HepG2 (cell line): ENCODE data around the gene ENC1. TPM values are rescaled to one million over a fixed set of nuclear protein-coding genes. Genes with fewer than 3 reads are reported as not detected.

Source experiments
- BCL6 ChIP-seq: IDR thresholded peaks from 2 replicates; pipeline ENCODE4 v1.6.1; 2016; ENCODE audit warnings: missing genetic modification reagents, missing compliant biosample characterization
- HNF4A ChIP-seq: sonication (generic); formaldehyde crosslinking; IDR thresholded peaks from 2 replicates; pipeline ENCODE4 v1.4.0; 2020; ENCODE audit warnings: missing genetic modification reagents
- KLF13 ChIP-seq: sonication (generic); formaldehyde crosslinking; IDR thresholded peaks from 2 replicates; pipeline ENCODE4 v1.4.0; 2020; ENCODE audit warnings: mild to moderate bottlenecking, missing genetic modification reagents
- NONO ChIP-seq, 2 experiments: fragments of 450-650 bp in 1 of 2; sonication (generic) in 1 of 2; formaldehyde crosslinking in 1 of 2; IDR thresholded peaks in 1 of 2; conservative IDR thresholded peaks in 1 of 2; 2 replicates each; pipeline versions ENCODE4 v1.6.1 to v1.8.0; 2017 to 2022; ENCODE audit warnings: mild to moderate bottlenecking in 1 of 2, missing genetic modification reagents in 1 of 2, moderate library complexity in 1 of 2
- PHF8 ChIP-seq: sonication (generic); formaldehyde crosslinking; IDR thresholded peaks from 2 replicates; pipeline ENCODE4 v1.5.0; 2020; ENCODE audit warnings: missing genetic modification reagents
- POLR2G ChIP-seq: fragments of 200-400 bp; formaldehyde crosslinking; IDR thresholded peaks from 2 replicates; pipeline ENCODE4 v1.6.1; 2018; ENCODE audit warnings: mild to moderate bottlenecking, low read depth, low read length, moderate library complexity
- RBFOX2 ChIP-seq: fragments of 200-400 bp; formaldehyde crosslinking; IDR thresholded peaks from 2 replicates; pipeline ENCODE4 v1.6.1; 2017; ENCODE audit warnings: low read depth, mild to moderate bottlenecking, low read length
- SKI ChIP-seq: fragments of 450-650 bp; IDR thresholded peaks from one replicate; pipeline ENCODE4 v1.6.1; 2018; ENCODE audit warnings: mild to moderate bottlenecking; ENCODE audit not compliant: partially characterized antibody
- SSRP1 ChIP-seq: IDR thresholded peaks from 2 replicates; pipeline ENCODE4 v1.6.1; 2016; ENCODE audit warnings: control low read depth
- ZFYVE20 ChIP-seq: sonication (generic); formaldehyde crosslinking; IDR thresholded peaks from 2 replicates; pipeline ENCODE4 v1.8.0; 2023; ENCODE audit warnings: low read depth, mild to moderate bottlenecking, moderate library complexity, missing genetic modification reagents, borderline replicate concordance
- ZNF644 ChIP-seq: IDR thresholded peaks from 2 replicates; pipeline ENCODE4 v1.6.1; 2016; ENCODE audit warnings: low read depth
- polyA plus RNA-seq, 8 experiments: library from polyadenylated mRNA; depleted of rRNA in 3 of 8; stranded (reverse) in 7 of 8; unstranded in 1 of 8; fragments of >200 nt; fragmentation: Illumina TruSeq in 4 of 8; extraction: Trizol in 4 of 8; gene quantifications; 2 replicates each; pipeline versions ENCODE4 v1.2.1 to v1.2.3, GENCODE V29; 2011 to 2016; ENCODE audit warnings: low read depth in 4 of 8, missing spikeins in 1 of 8, mixed read lengths in 1 of 8; ENCODE audit not compliant: insufficient read depth in 1 of 8
- total RNA-seq, 5 experiments: library from RNA; depleted of rRNA; stranded (reverse); fragments of >200 nt; fragmentation: Illumina TruSeq; extraction: Trizol; gene quantifications; 2 replicates each; pipeline ENCODE4 v1.2.3, GENCODE V29; 2016; ENCODE audit warnings: low read depth in 1 of 5
- TF ChIP-seq, protein P1 (sequence below), 2 experiments: sonication (generic) in 1 of 2; formaldehyde crosslinking in 1 of 2; IDR thresholded peaks; 2 replicates each; pipeline versions ENCODE4 v1.4.0 to v1.6.1; 2016 to 2020; ENCODE audit warnings: borderline replicate concordance in 1 of 2, low read depth in 1 of 2, mild to moderate bottlenecking in 1 of 2, missing genetic modification reagents in 1 of 2
- TF ChIP-seq, protein P2 (sequence below): sonication (generic); formaldehyde crosslinking; IDR thresholded peaks from 2 replicates; pipeline ENCODE4 v1.5.0; 2020; ENCODE audit warnings: mild to moderate bottlenecking, missing genetic modification reagents, borderline replicate concordance
- TF ChIP-seq, protein P3 (sequence below), 2 experiments: sonication (generic) in 1 of 2; formaldehyde crosslinking in 1 of 2; IDR thresholded peaks; 2 replicates each; pipeline versions ENCODE4 v1.6.1 to v1.9.0; 2014 to 2022; ENCODE audit warnings: antibody characterized with exemption in 1 of 2, borderline replicate concordance in 1 of 2, inconsistent platforms in 1 of 2, low read depth in 1 of 2, missing genetic modification reagents in 1 of 2

Gene ENC1
- total and polyA plus RNA-seq, 2 of the 13 experiments (the other 11 are each of a cell fraction or from before 2014, with no cell fraction given), result 63.8 to 64.4 TPM

DNA sequence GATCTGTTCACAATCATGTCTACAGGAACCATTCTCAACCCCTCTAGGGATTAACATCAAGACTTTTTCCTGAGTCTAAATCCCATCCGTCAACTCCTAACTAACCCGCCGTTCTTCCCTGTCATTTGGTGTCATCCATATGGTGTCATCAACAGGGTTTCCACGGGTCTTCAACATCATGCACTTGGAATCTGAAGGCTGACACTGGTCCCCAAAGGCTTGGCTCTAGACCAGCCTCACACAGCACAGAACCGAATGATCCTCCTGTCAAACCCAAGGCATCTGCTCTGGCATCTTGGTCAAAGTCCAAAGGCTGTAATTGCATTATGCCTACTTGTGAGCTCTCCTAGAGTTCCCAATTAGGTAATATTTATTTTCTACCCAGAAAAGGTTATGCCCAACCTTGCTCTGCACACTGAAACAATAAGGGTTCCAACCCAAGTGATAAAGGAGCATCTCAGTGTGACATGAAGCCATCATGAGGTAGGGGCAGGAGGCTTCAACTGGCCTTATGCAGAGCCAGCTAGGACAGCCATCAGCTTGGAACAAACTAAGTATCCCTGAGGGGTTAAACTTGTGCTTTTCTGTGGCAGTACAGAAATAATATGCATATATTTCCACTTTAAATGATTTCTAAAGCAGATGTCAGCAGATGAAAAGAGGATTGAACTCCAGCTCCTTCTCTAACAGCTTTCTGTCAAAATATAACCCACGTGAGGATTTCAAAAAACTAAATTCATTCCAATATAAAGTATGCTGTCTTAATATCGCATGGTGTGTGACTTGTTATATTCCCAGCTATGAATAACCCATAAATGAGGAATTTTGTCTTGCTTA, 13.9 kb downstream of the ENC1 start (continued):
- TF ChIP-seq, protein P1, sequence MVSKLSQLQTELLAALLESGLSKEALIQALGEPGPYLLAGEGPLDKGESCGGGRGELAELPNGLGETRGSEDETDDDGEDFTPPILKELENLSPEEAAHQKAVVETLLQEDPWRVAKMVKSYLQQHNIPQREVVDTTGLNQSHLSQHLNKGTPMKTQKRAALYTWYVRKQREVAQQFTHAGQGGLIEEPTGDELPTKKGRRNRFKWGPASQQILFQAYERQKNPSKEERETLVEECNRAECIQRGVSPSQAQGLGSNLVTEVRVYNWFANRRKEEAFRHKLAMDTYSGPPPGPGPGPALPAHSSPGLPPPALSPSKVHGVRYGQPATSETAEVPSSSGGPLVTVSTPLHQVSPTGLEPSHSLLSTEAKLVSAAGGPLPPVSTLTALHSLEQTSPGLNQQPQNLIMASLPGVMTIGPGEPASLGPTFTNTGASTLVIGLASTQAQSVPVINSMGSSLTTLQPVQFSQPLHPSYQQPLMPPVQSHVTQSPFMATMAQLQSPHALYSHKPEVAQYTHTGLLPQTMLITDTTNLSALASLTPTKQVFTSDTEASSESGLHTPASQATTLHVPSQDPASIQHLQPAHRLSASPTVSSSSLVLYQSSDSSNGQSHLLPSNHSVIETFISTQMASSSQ (IDR thresholded peaks at IDR 0.05; ENCODE audit: low read depth), result 0 out of 2 replicates have a peak, but pooled peaks have one; percentile 9
- TF ChIP-seq, protein P1 (CRISPR knock-in tag; IDR thresholded peaks at IDR 0.05; ENCODE audit: borderline replicate concordance), result no peak
- TF ChIP-seq SKI (no peak), PHF8 (CRISPR knock-in tag) (peak; percentile 18; the same call in 1 of the 2 replicates), NONO (IDR thresholded peaks at IDR 0.05) (no peak), NONO (CRISPR knock-in tag; conservative IDR thresholded peaks at IDR 0.05) (peak; percentile 38; the same call in 1 of the 2 replicates), SSRP1 (peak; percentile 93; the same call in 1 of the 2 replicates), ZNF644 (CRISPR knock-in tag) (0 out of 2 replicates have a peak, but pooled peaks have one; percentile 38), KLF13 (CRISPR knock-in tag) (no peak), ZFYVE20 (CRISPR knock-in tag) (no peak), HNF4A (peak; percentile 43), BCL6 (0 out of 2 replicates have a peak, but pooled peaks have one; percentile 6), RBFOX2 (peak; percentile 13; the same call in 1 of the 2 replicates), POLR2G (peak; percentile 91)
- TF ChIP-seq, protein P2, sequence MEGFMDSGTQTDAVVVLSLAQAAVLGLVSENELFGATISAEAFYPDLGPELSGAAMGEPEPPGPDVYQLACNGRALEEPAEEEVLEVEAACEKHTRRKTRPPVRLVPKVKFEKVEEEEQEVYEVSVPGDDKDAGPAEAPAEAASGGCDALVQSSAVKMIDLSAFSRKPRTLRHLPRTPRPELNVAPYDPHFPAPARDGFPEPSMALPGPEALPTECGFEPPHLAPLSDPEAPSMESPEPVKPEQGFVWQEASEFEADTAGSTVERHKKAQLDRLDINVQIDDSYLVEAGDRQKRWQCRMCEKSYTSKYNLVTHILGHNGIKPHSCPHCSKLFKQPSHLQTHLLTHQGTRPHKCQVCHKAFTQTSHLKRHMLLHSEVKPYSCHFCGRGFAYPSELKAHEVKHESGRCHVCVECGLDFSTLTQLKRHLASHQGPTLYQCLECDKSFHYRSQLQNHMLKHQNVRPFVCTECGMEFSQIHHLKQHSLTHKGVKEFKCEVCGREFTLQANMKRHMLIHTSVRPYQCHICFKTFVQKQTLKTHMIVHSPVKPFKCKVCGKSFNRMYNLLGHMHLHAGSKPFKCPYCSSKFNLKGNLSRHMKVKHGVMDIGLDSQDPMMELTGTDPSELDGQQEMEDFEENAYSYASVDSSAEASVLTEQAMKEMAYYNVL, result no peak
- TF ChIP-seq, protein P3, sequence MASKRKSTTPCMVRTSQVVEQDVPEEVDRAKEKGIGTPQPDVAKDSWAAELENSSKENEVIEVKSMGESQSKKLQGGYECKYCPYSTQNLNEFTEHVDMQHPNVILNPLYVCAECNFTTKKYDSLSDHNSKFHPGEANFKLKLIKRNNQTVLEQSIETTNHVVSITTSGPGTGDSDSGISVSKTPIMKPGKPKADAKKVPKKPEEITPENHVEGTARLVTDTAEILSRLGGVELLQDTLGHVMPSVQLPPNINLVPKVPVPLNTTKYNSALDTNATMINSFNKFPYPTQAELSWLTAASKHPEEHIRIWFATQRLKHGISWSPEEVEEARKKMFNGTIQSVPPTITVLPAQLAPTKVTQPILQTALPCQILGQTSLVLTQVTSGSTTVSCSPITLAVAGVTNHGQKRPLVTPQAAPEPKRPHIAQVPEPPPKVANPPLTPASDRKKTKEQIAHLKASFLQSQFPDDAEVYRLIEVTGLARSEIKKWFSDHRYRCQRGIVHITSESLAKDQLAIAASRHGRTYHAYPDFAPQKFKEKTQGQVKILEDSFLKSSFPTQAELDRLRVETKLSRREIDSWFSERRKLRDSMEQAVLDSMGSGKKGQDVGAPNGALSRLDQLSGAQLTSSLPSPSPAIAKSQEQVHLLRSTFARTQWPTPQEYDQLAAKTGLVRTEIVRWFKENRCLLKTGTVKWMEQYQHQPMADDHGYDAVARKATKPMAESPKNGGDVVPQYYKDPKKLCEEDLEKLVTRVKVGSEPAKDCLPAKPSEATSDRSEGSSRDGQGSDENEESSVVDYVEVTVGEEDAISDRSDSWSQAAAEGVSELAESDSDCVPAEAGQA (IDR thresholded peaks at IDR 0.05; ENCODE audit: low read depth), result 0 out of 2 replicates have a peak, but pooled peaks have one; percentile 18
- TF ChIP-seq, protein P3 (CRISPR knock-in tag; IDR thresholded peaks at IDR 0.05; ENCODE audit: borderline replicate concordance), result no peak
